H9 (cell line): ENCODE measurements around the gene AQP5. TPM values are rescaled to one million over a fixed set of nuclear protein-coding genes. Genes with fewer than 3 reads are reported as not detected.

ENCODE experiments used
- DNase-seq: peaks from one replicate; pipeline ENCODE4 v3.0.0-alpha.2; 2017
- H2AFZ ChIP-seq: one replicate; pipeline ENCODE4 v1.6.1; 2013; ENCODE audit warnings: mild to moderate bottlenecking, low read length, control low read depth, moderate library complexity
- H2AK5ac ChIP-seq: 2 replicates; pipeline ENCODE4 v1.6.1; 2013; ENCODE audit warnings: low read length, control low read depth, mixed read lengths; ENCODE audit not compliant: insufficient read length
- H2BK120ac ChIP-seq: one replicate; pipeline ENCODE4 v1.6.1; 2013; ENCODE audit warnings: low read depth, mild to moderate bottlenecking, low read length, control low read depth, inconsistent platforms; ENCODE audit not compliant: poor library complexity, severe bottlenecking
- H2BK12ac ChIP-seq: 2 replicates; pipeline ENCODE4 v1.6.1; 2013; ENCODE audit warnings: low read length, control low read depth, mixed read lengths, low read depth; ENCODE audit not compliant: insufficient read length
- H2BK15ac ChIP-seq: 2 replicates; pipeline ENCODE4 v1.6.1; 2013; ENCODE audit warnings: low read depth, low read length, control low read depth
- H2BK20ac ChIP-seq: one replicate; pipeline ENCODE4 v1.6.1; 2013; ENCODE audit warnings: low read depth, mild to moderate bottlenecking, low read length, control low read depth, inconsistent platforms; ENCODE audit not compliant: poor library complexity, severe bottlenecking
- H2BK5ac ChIP-seq: 2 replicates; pipeline ENCODE4 v1.6.1; 2013; ENCODE audit warnings: low read length, control low read depth, mixed read lengths; ENCODE audit not compliant: insufficient read length
- H3K14ac ChIP-seq: 2 replicates; pipeline ENCODE4 v1.6.1; 2013; ENCODE audit warnings: low read length, control low read depth; ENCODE audit not compliant: insufficient read depth
- H3K18ac ChIP-seq: 2 replicates; pipeline ENCODE4 v1.6.1; 2013; ENCODE audit warnings: low read depth, mild to moderate bottlenecking, mixed read lengths, low read length, control low read depth; ENCODE audit not compliant: insufficient read length
- H3K23ac ChIP-seq: 2 replicates; pipeline ENCODE4 v1.6.1; 2013; ENCODE audit warnings: low read length, control low read depth, mixed read lengths, low read depth; ENCODE audit not compliant: insufficient read length
- H3K23me2 ChIP-seq: 2 replicates; pipeline ENCODE4 v1.6.1; 2013; ENCODE audit warnings: low read depth, mild to moderate bottlenecking, mixed read lengths, low read length, control low read depth; ENCODE audit not compliant: insufficient read length, poor library complexity, severe bottlenecking
- H3K27ac ChIP-seq: 2 replicates; pipeline ENCODE4 v1.5.1; 2013; ENCODE audit warnings: low read length, control low read depth, mixed read lengths, low read depth; ENCODE audit not compliant: insufficient read length
- H3K27me3 ChIP-seq: 2 replicates; pipeline ENCODE4 v1.6.1; 2013; ENCODE audit warnings: low read length, control low read depth, inconsistent platforms; ENCODE audit not compliant: insufficient read depth
- H3K4ac ChIP-seq: 2 replicates; pipeline ENCODE4 v1.6.1; 2013; ENCODE audit warnings: low read depth, mild to moderate bottlenecking, control low read depth, inconsistent platforms, low read length, moderate library complexity
- H3K4me1 ChIP-seq: 2 replicates; pipeline ENCODE4 v1.6.1; 2013; ENCODE audit warnings: low read length, control low read depth, inconsistent platforms; ENCODE audit not compliant: insufficient read depth
- H3K4me2 ChIP-seq: 2 replicates; pipeline ENCODE4 v1.6.1; 2013; ENCODE audit warnings: low read length, control low read depth, mixed read lengths; ENCODE audit not compliant: insufficient read length, insufficient read depth
- H3K56ac ChIP-seq: 2 replicates; pipeline ENCODE4 v1.6.1; 2013; ENCODE audit warnings: low read depth, mild to moderate bottlenecking, mixed read lengths, low read length, control low read depth; ENCODE audit not compliant: insufficient read length
- H3K79me1 ChIP-seq: 2 replicates; pipeline ENCODE4 v1.6.1; 2013; ENCODE audit warnings: low read depth, mild to moderate bottlenecking, moderate library complexity, low read length, control low read depth, inconsistent platforms; ENCODE audit not compliant: insufficient read depth, poor library complexity, severe bottlenecking
- H3K79me2 ChIP-seq: 2 replicates; pipeline ENCODE4 v1.6.1; 2013; ENCODE audit warnings: low read length, control low read depth, inconsistent platforms; ENCODE audit not compliant: insufficient read depth
- H3K9ac ChIP-seq: 2 replicates; pipeline ENCODE4 v1.6.1; 2013; ENCODE audit warnings: low read length, control low read depth, mixed read lengths; ENCODE audit not compliant: insufficient read length; ENCODE audit errors: extremely low read depth
- H3K9me3 ChIP-seq: one replicate; pipeline ENCODE4 v1.6.1; 2013; ENCODE audit warnings: low read depth, low read length, inconsistent platforms; ENCODE audit not compliant: control insufficient read depth
- H3T11ph ChIP-seq: one replicate; pipeline ENCODE4 v1.6.1; 2013; ENCODE audit warnings: mild to moderate bottlenecking, low read length, control low read depth, inconsistent platforms
- H4K20me1 ChIP-seq: one replicate; pipeline ENCODE4 v1.6.1; 2013; ENCODE audit not compliant: control insufficient read depth, insufficient read length, insufficient read depth
- H4K5ac ChIP-seq: 2 replicates; pipeline ENCODE4 v1.6.1; 2013; ENCODE audit warnings: low read depth, mild to moderate bottlenecking, mixed read lengths, low read length, control low read depth; ENCODE audit not compliant: insufficient read length
- H4K8ac ChIP-seq: replicated peaks from 2 replicates; pipeline ENCODE4 v1.6.1; 2013; ENCODE audit warnings: low read length, control low read depth, mixed read lengths, low read depth; ENCODE audit not compliant: insufficient read length
- H4K91ac ChIP-seq: 2 replicates; pipeline ENCODE4 v1.6.1; 2013; ENCODE audit warnings: low read depth, mild to moderate bottlenecking, moderate library complexity, mixed read lengths, low read length, control low read depth; ENCODE audit not compliant: insufficient read length
- H3K27ac Mint-ChIP-seq, 3 experiments: 2 replicates in 2 of 3; 3 replicates in 1 of 3; pipeline ENCODE4 v1.8.0; 2020 to 2021; ENCODE audit warnings: mixed read lengths in 3 of 3, mild to moderate bottlenecking in 1 of 3, moderate library complexity in 1 of 3
- H3K27me3 Mint-ChIP-seq: 2 replicates; pipeline ENCODE4 v1.8.0; 2021; ENCODE audit warnings: low read depth, mild to moderate bottlenecking, moderate library complexity, mixed read lengths
- H3K36me3 Mint-ChIP-seq, 3 experiments: 2 replicates in 2 of 3; 3 replicates in 1 of 3; pipeline ENCODE4 v1.8.0; 2020 to 2021; ENCODE audit warnings: low read depth in 3 of 3, mixed read lengths in 3 of 3; ENCODE audit not compliant: insufficient read depth in 1 of 3
- H3K4me1 Mint-ChIP-seq, 2 experiments: 2 replicates each; pipeline ENCODE4 v1.8.0; 2020; ENCODE audit warnings: mixed read lengths in 2 of 2
- H3K4me3 Mint-ChIP-seq, 2 experiments: 2 replicates in 1 of 2; 3 replicates in 1 of 2; pipeline ENCODE4 v1.8.0; 2020 to 2021; ENCODE audit warnings: mild to moderate bottlenecking in 2 of 2, mixed read lengths in 2 of 2, moderate library complexity in 1 of 2
- H3K9me3 Mint-ChIP-seq, 2 experiments: 2 replicates in 1 of 2; 3 replicates in 1 of 2; pipeline ENCODE4 v1.8.0; 2020; ENCODE audit warnings: mild to moderate bottlenecking in 2 of 2, mixed read lengths in 2 of 2, moderate library complexity in 1 of 2
- CTCF ChIP-seq: fragments of 200-600 bp; sonication (generic); conservative IDR thresholded peaks from 3 replicates; pipeline ENCODE4 v1.8.0; 2021; ENCODE audit warnings: antibody characterized with exemption, mild to moderate bottlenecking
- WGBS: extraction: QIAGEN DNeasy Blood & Tissue Kit; methylation state at CpG from one replicate; pipeline ENCODE4 v1.1.7; 2013; ENCODE audit warnings: missing lambda C conversion rate, low lambda C conversion rate, mixed read lengths; ENCODE audit not compliant: insufficient read length; ENCODE audit errors: extremely low coverage; 5-methylcytosine and 5-hydroxymethylcytosine counted together
- total RNA-seq: library from RNA; stranded (reverse); gene quantifications from 2 replicates; pipeline ENCODE4 v1.2.1, GENCODE V29; 2021

AQP5 gene
- total RNA-seq, 1 experiment from 2014 or later: 2.8 TPM

GRCh38 chr12:49921936-49922335 is 39.7 kb upstream of the AQP5 start:
- no CpG with 5 or more reads among the region's 6 CpGs for WGBS
- H3K36me3 Mint-ChIP-seq: no peaks in the 10 kb centered on the region

More at GRCh38 chr12:49921936-49922335, 39.7 kb upstream of the AQP5 start:
- Histone ChIP-seq H3K27ac (no peak overlapping the region), H3T11ph (no peak overlapping the region), H4K5ac (no peak overlapping the region), H3K9ac (no peak overlapping the region), H2BK15ac (no peak overlapping the region), H2BK12ac (no peak overlapping the region), H2BK20ac (no peak overlapping the region), H3K18ac (no peak overlapping the region), H2AK5ac (no peak overlapping the region), H3K79me2 (no peaks in the 10 kb centered on the region), H4K91ac (no peak overlapping the region), H3K4me1 (no peaks in the 10 kb centered on the region), H3K27me3 (no peaks in the 10 kb centered on the region), H3K79me1 (no peaks in the 10 kb centered on the region), H4K8ac (no peak overlapping the region), H3K9me3 (no peaks in the 10 kb centered on the region), H4K20me1 (no peaks in the 10 kb centered on the region), H3K14ac (no peak overlapping the region), H3K23ac (no peak overlapping the region), H3K4me2 (no peak overlapping the region), H3K4ac (no peak overlapping the region), H2AFZ (no peak overlapping the region), H2BK5ac (no peak overlapping the region), H3K56ac (no peak overlapping the region), H2BK120ac (no peak overlapping the region), H3K23me2 (no peaks in the 10 kb centered on the region)
- peak; percentile 20 for DNase-seq
- no peaks in the 10 kb centered on the region for H3K9me3 Mint-ChIP-seq
- H3K27me3 Mint-ChIP-seq: peaks cover 4% of the 10 kb centered on the region
- H3K4me1 Mint-ChIP-seq: peaks cover 0 to 7% of the 10 kb centered on the region in 2 experiments; a peak in 2 of 4 replicates
- H3K27ac Mint-ChIP-seq: peak overlapping the region in 1 of 3 experiments; percentile 20; a peak in 1 of 7 replicates
- TF ChIP-seq CTCF: no peak
- H3K4me3 Mint-ChIP-seq: no peak overlapping the region
